Measurements from ENCODE around the gene METAP1D. TPM values are rescaled to one million over a fixed set of nuclear protein-coding genes. Genes with fewer than 3 reads are reported as not detected.

Gene METAP1D
- total RNA-seq, 1 donor from 2014 or later = 5.3 TPM

DNA sequence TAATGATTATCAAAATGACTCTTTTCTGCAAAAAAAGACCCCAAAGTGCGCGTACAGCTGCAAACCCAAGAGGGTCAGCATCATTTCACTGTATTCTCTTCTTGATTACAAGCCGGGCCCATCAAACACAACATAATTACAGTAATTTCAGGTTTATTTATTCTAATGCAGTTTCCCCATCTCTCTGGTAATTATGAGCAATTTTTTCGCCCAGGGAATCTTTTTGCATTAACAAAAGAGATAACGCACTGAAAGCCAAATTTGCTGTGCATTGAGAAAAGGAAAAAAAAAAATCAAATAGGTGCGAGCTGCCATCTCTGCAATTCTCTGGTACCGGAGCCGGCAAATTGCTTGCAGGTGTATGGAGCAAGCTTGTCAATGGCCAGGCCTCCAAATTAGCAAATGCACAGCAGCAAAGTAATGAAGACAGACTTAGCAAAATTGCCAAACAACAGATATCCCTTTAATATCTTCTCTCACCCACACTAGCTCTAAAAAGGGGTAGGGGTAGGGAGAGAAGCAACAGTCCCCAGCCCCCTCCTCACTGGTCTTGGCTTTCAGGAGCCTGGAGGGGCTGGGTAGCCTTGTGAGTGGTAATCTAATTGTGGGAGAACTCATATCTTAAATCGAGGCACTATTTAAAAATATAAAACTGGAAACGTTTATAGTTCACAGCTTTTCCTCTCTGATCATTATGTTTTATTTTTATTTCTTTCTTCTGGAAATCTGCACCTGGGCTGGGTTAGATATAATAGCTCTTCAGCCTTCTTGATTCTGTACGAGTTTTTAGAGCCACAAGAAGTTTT lies 92.2 kb downstream of the METAP1D start:
- DNase-seq = no peak

GRCh38 chr2:172092716-172093415 lies 93.1 kb downstream of the METAP1D start:
- DNase-seq = no peak

- no peak for DNase-seq
Observed at GRCh38 chr2:172093416-172094293, 93.9 kb downstream of the METAP1D start.

GRCh38 chr2:172094294-172095145 lies 94.8 kb downstream of the METAP1D start:
- no peak for DNase-seq

GRCh38 chr2:172095146-172095904 lies 95.6 kb downstream of the METAP1D start:
- DNase-seq = peak; percentile 58

DNA sequence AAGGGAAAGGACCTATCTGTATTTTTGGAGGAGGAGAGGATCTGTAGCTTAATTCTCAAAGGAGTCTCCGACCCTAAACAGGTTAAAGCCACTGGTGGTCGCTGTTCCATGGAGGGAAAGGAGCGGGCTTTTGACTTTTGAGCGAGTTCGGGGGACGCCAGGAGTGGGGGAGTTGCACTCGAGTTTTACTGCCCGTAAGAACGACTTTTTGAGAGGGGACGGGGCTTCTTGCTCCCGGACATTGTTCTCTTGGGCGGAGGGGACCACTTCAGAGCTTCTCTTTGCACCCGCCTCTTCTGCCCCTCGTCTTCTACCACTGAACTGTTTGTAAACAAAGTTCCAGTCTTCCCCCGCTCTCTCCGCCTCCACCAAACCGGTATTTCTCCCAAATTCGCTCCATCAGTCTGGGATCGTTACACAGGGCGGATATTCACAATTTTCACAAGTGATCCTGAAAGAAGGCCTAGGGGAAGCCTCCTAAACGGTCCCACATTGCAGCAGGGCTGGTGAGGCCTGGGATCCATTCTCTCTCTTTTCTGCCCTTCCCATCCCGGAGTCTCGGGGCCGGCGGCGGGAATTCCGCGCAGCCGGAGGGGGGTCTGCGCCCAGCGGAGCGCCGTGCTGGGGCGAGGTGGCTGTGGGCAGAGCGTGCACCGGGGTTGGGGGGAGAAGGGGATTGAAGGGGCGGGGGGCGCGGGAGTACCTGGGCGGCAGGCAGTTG lies 96.3 kb downstream of the METAP1D start:
- DNase-seq = no peak

GRCh38 chr2:172096626-172097547 lies 97.1 kb downstream of the METAP1D start:
- DNase-seq = peak; percentile 63

DNA sequence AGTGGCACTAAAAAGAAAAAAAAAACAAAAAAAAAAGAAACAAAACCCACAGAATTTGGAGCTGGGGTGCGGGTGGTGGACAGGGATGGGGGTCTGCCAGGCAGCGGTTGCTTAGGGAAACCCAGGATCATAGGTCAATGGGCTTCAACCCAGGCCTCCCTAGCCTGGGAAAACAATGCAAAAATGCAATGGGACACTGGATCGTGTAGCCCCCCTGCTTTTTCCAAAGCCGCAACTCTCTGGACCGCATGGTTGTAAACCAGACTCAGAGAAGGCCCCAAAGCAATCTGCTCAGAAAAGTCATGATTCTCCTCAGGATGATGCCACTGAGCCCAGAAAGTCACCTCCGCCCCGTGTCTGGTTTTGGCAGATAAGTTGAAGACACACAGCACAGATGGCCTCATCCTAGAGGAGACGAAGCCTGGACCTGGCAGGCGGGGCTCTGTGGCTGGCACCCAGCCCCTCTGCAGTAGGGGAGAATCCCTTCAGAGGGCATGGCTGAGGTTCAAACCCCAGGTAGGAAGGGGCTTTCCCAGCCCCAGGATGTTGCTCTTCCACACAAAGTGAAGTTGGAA lies 97.9 kb downstream of the METAP1D start:
- DNase-seq = no peak

- DNase-seq = no peak
Observed at GRCh38 chr2:172098287-172098649, 98.5 kb downstream of the METAP1D start.

DNA sequence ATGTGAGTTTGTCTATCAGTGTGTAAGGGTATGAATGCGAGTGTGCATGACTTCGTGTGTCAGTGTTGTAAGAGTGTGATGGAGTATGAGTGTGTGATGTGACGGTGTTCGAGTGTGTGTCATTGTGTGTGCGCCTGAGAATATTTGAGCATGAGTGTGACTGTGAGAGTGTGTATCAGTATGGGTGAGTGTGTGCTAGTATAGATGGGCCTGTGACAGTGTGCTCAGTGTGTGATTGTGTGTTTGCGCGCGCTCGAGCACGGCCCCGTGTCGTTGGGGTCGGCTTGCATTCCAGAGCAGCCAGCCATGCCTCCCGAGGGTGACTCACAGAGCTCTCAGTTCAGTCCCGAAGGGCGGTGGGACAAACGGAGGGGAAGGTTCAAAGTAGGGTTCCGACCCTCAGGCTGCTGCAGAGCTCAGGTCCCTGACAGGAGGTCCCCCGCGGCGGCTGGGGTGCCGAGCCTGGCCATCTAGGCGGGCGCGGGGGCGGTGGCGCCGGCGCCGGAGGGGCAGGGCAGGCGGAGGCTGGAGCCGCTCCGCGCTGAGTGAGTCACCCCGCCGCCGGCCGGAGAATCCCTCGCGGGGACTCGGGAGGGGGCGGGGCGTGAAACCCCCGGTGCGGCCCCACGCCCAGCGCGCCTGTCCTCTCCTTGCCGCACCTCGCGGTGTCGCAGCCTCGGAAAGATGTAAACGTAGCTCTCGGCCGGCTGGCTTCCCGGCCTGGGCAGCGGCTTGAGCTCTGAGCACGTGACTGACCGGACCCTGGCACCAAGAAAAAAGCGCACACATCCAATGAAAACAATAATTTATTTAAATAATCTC lies 99.1 kb downstream of the METAP1D start:
- DNase-seq = peak; percentile 58

DNA sequence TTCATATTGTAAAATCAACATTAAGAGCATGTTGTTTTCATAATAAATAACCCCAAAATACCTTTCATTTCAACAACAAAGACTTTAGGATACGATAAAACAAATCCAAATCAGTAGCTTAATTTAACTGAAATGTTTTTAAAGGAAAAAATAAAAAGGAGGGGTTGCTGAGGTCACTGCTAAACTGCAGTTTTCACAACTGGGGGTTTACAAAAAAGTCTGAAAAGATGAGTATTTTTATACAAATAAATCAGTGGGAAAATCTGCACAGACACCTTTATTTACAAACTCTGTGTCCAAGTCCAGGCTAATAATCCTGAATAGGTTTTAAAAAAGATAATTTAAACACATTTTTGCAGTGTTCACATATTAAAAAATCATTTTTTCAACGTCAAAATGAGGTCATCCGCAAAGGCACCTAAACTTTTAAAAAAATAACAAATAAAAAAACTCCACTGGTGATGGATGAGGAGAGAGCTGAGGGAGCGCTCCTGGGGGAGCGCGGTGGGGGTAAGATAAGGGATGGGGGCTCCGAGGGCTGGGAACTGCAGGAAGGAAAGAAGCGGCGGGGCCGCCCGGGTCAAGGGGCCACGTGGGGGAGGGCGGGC lies 99.8 kb downstream of the METAP1D start:
- no peak for DNase-seq

- no peak for DNase-seq
Observed at GRCh38 chr2:172100080-172100934, 100.6 kb downstream of the METAP1D start.

DNA sequence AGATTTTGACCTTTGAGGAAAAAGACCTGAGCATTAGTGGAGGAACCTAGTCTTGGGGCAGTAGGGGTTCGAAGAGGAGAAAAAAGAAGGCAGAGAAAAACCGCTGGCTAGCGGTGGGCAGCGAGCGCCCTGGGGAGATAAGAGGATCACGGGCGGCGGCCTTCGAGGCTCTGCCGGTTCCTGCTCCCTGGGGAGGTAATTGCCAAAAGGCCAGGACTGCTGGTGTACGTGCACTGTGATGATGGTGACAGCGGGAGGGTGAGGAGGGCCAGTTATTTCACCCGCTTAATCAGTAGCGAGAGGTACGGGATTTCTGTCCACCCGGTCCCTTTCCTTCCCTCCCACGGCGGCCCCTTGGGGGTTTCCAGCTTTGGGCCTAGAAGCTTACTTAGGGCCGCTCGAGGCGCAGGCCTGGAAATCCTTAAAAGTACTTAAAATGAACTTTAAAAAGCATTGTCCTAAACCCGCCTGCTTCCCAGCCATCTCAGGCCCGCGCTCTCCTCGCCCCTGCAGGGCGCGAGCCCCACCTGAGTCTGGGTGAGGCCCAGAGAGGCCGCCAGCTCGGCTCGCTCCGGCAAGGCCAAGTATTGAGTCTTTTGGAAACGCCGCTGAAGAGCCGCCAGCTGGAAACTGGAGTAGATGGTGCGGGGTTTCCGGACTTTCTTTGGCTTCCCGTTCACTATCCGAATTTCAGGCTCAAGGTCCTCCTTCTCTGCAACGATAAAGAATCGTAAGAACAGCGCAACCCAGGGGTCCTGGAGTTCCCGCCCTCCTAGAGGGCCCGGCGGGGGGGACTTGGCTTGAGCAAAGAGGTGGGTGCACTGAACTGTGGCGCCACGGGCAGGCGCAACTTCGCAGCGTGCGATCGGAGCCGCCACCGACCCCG lies 101.4 kb downstream of the METAP1D start:
- no peak for DNase-seq

DNA sequence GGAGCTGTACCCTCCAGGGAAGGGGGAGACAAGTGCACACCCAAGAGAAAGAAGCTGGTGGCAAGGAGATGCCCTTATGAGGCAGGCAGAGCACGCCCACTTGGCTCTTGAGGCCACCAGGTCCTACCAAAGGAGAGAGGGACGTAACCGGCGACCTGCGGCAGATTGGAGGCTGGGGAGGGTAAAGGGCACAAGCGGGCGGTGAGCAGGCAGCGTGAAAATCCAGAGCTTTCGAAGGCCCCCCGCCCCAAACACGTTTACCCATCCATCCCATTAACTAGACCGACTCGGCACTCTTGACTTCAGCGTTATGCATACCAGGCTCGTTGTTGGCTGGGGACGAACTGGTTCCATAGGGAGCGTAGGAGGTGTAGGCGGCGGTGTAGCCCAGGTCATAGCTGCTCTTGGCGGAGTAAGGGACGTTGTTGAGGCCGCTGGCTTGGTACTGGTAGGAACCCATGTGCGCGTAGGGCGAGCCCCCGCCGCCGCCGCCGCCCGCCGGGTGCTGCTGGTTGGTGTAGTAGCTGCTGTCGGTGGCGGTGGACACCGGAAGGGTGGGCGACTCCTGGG lies 102.2 kb downstream of the METAP1D start:
- peak; percentile 37 for DNase-seq
